G401.6 (cell line): ENCODE results near the gene EMC6.

ENCODE experiments used
- FAIRE-seq: peaks from 2 replicates; lab custom pipeline; 2012; peaks lifted over from hg19 to GRCh38; lab: Jason Lieb, UNC

Gene EMC6

GRCh38 chr17:3710951-3711383 is 42.4 kb downstream of the EMC6 start:
- FAIRE-seq: no peak

GRCh38 chr17:3712811-3713463 is 44.3 kb downstream of the EMC6 start:
- no peak for FAIRE-seq

- no peak for FAIRE-seq
Observed at GRCh38 chr17:3715296-3715695, 46.7 kb downstream of the EMC6 start.

GRCh38 chr17:3718201-3718600 is 49.6 kb downstream of the EMC6 start:
- FAIRE-seq: no peak

- FAIRE-seq: no peak
Observed at GRCh38 chr17:3719265-3719664, 50.7 kb downstream of the EMC6 start.
